Fibroblast of peridontal ligament (primary cell): Measurements from ENCODE around the gene ACAT2.
"Not testable (repeated sequence)": the region's sequence is repeated elsewhere in the genome, so short reads cannot be mapped to it uniquely, and the experiment has no call there.

Experiments
- DNase-seq: peaks from one replicate; pipeline ENCODE4 v3.0.0-alpha.2; 2010; ENCODE audit errors: extremely low read depth

ACAT2 gene

GRCh38 chr6:159769470-159769869 lies 7.6 kb downstream of the ACAT2 start:
- DNase-seq, result no peak

- DNase-seq, result no peak
These were observed 10.4 kb downstream of the ACAT2 start for GRCh38 chr6:159772196-159772595.

- DNase-seq, result no peak
These were observed 15.5 kb downstream of the ACAT2 start for GRCh38 chr6:159777240-159777904.

GRCh38 chr6:159778131-159778530 lies 16.3 kb downstream of the ACAT2 start:
- no peak for DNase-seq

- no peak for DNase-seq
These were observed 16.8 kb downstream of the ACAT2 start for GRCh38 chr6:159778542-159779103.

GRCh38 chr6:159788276-159788675 lies 26.4 kb downstream of the ACAT2 start:
- DNase-seq, result no peak

- DNase-seq, result peak; percentile 24
These were observed 27.0 kb downstream of the ACAT2 start for GRCh38 chr6:159788753-159789376.

GRCh38 chr6:159789377-159790148 lies 27.7 kb downstream of the ACAT2 start, which contains the start of gene TCP1:
TSS of gene TCP1 (minus strand) at chr6:159789602. CDS start at chr6:159789468, 134 bp downstream.
- peak; percentile 100 for DNase-seq

GRCh38 chr6:159790149-159790955 lies 28.5 kb downstream of the ACAT2 start, which contains the start of gene MRPL18:
TSS of gene MRPL18 (plus strand) at chr6:159790467. CDS start at chr6:159790588, 121 bp downstream.
- peak; percentile 96 for DNase-seq

- no peak for DNase-seq
These were observed 29.2 kb downstream of the ACAT2 start for GRCh38 chr6:159790956-159791598.

- not testable (repeated sequence) for DNase-seq
These were observed 33.1 kb downstream of the ACAT2 start for GRCh38 chr6:159794976-159795375.

- DNase-seq, result no peak
These were observed 35.7 kb downstream of the ACAT2 start for GRCh38 chr6:159797554-159797953.

GRCh38 chr6:159800141-159800865 lies 38.5 kb downstream of the ACAT2 start, which contains the start of gene PNLDC1:
TSS of gene PNLDC1 (plus strand) at chr6:159800276. CDS start at chr6:159800308, 32 bp downstream.
- peak; percentile 34 for DNase-seq

- no peak for DNase-seq
These were observed 40.1 kb downstream of the ACAT2 start for GRCh38 chr6:159801935-159802334.

GRCh38 chr6:159804504-159804903 lies 42.7 kb downstream of the ACAT2 start:
- DNase-seq, result no peak

- no peak for DNase-seq
These were observed 43.7 kb downstream of the ACAT2 start for GRCh38 chr6:159805440-159806020.

GRCh38 chr6:159806021-159806458 lies 44.2 kb downstream of the ACAT2 start:
- no peak for DNase-seq

- DNase-seq, result no peak
These were observed 45.5 kb downstream of the ACAT2 start for GRCh38 chr6:159807150-159807858.

- no peak for DNase-seq
These were observed 46.8 kb downstream of the ACAT2 start for GRCh38 chr6:159808647-159809046.
